ENCODE data around the gene MAP2K3. TPM values are rescaled to one million over a fixed set of nuclear protein-coding genes. Genes with fewer than 3 reads are reported as not detected.

MAP2K3 gene
- polyA plus RNA-seq, 3 donors: 107 to 166 (median 164) TPM

- H3K9me3 ChIP-seq (replicated peaks in 1 of 2; ENCODE audit: control insufficient read depth in 1 of 2, insufficient read depth in 1 of 2, low read length in 2 of 2): no peaks in the 10 kb centered on the region
- WGBS (ENCODE audit: insufficient coverage): 100% methylated on average over 2 of the region's 7 CpGs
- no peaks in the 10 kb centered on the region for H3K36me3 ChIP-seq (replicated peaks in 1 of 2; ENCODE audit: control insufficient read depth in 1 of 2, insufficient read depth in 2 of 2, low read length in 2 of 2)
- H3K27me3 ChIP-seq (ENCODE audit: control insufficient read depth in 2 of 2, insufficient read depth in 2 of 2, low read length in 2 of 2): no peaks in the 10 kb centered on the region
- no peaks in the 10 kb centered on the region for H3K79me2 ChIP-seq (ENCODE audit: insufficient read depth, low read length)
- H3K4me2 ChIP-seq (replicated peaks; ENCODE audit: extremely low read depth, low read length, poor library complexity, severe bottlenecking): no peak overlapping the region
- H3K4me1 ChIP-seq (ENCODE audit: control insufficient read depth in 1 of 2, insufficient read depth in 2 of 2, low read length in 2 of 2): no peaks in the 10 kb centered on the region
- H2AFZ ChIP-seq (ENCODE audit: insufficient read depth, low read depth, low read length, poor library complexity, severe bottlenecking): no peak overlapping the region
- peaks cover 2% of the 10 kb centered on the region for H3K4me1 Mint-ChIP-seq
- H3K27ac Mint-ChIP-seq: no peak overlapping the region
- no peaks in the 10 kb centered on the region for H3K36me3 Mint-ChIP-seq
- H3K27ac ChIP-seq (ENCODE audit: low read depth in 1 of 2, low read length in 2 of 2): no peak overlapping the region
- intact Hi-C loops (cut with micrococcal nuclease): no loop called here
- H4K20me1 ChIP-seq (ENCODE audit: insufficient read depth, low read length): no peaks in the 10 kb centered on the region
- H3K4me3 ChIP-seq (replicated peaks in 1 of 3; ENCODE audit: low read depth in 2 of 3, low read length in 3 of 3): no peak overlapping the region
- H3K4me3 Mint-ChIP-seq: no peak overlapping the region
- H3K9ac ChIP-seq (ENCODE audit: insufficient read depth, low read length, poor library complexity, severe bottlenecking): no peak overlapping the region
- no peak for TF ChIP-seq CTCF (IDR thresholded peaks at IDR 0.05)
- no peaks in the 10 kb centered on the region for H3K9me3 Mint-ChIP-seq
- DNase-seq: no peak
- peaks cover 3 to 15% (median 4%) of the 10 kb centered on the region in 3 donors for H3K27me3 Mint-ChIP-seq (ENCODE audit: low read depth in 3 of 3)
Observed at GRCh38 chr17:21268596-21269188, 15.8 kb upstream of the MAP2K3 start.

DNA sequence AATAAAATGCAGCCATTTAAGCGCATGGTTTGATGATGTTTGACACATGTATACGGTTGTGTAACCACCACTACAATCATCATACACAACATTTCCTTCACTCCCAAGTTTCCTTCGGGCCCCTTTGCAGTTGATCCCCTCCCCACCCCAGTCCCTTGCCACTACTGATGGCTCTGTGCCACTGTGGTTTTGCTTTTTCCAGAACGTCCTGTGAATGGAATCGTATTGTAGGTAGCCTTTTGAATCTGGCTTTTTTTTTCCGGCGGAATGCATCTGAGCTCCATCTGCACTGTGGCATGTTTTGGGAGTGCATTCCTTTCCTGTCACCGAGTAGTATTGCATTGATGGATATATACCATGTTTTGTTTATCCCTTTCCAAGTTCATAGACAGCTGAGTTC lies 15.1 kb upstream of the MAP2K3 start:
- H2AFZ ChIP-seq (ENCODE audit: insufficient read depth, low read depth, low read length, poor library complexity, severe bottlenecking): no peak overlapping the region
- Mint-ChIP-seq H3K27ac (no peak overlapping the region), H3K36me3 (no peaks in the 10 kb centered on the region), H3K4me3 (no peak overlapping the region), H3K4me1 (peaks cover 2% of the 10 kb centered on the region), H3K27me3 (ENCODE audit: low read depth in 3 of 3) (peaks cover 3 to 17% (median 4%) of the 10 kb centered on the region in 3 donors), H3K9me3 (no peaks in the 10 kb centered on the region)
- no peaks in the 10 kb centered on the region for H4K20me1 ChIP-seq (ENCODE audit: insufficient read depth, low read length)
- 61% methylated on average over 3 of the region's 8 CpGs for WGBS (ENCODE audit: insufficient coverage)
- no peaks in the 10 kb centered on the region for H3K4me1 ChIP-seq (ENCODE audit: control insufficient read depth in 1 of 2, insufficient read depth in 2 of 2, low read length in 2 of 2)
- no peaks in the 10 kb centered on the region for H3K9me3 ChIP-seq (replicated peaks in 1 of 2; ENCODE audit: control insufficient read depth in 1 of 2, insufficient read depth in 1 of 2, low read length in 2 of 2)
- no peak overlapping the region for H3K4me2 ChIP-seq (replicated peaks; ENCODE audit: extremely low read depth, low read length, poor library complexity, severe bottlenecking)
- intact Hi-C loops (cut with micrococcal nuclease): no loop called here
- DNase-seq: no peak
- no peaks in the 10 kb centered on the region for H3K79me2 ChIP-seq (ENCODE audit: insufficient read depth, low read length)
- H3K9ac ChIP-seq (ENCODE audit: insufficient read depth, low read length, poor library complexity, severe bottlenecking): no peak overlapping the region
- H3K4me3 ChIP-seq (replicated peaks in 1 of 3; ENCODE audit: low read depth in 2 of 3, low read length in 3 of 3): no peak overlapping the region
- no peak for TF ChIP-seq CTCF (IDR thresholded peaks at IDR 0.05)
- H3K27ac ChIP-seq (ENCODE audit: low read depth in 1 of 2, low read length in 2 of 2): no peak overlapping the region
- H3K36me3 ChIP-seq (replicated peaks in 1 of 2; ENCODE audit: control insufficient read depth in 1 of 2, insufficient read depth in 2 of 2, low read length in 2 of 2): no peaks in the 10 kb centered on the region
- no peaks in the 10 kb centered on the region for H3K27me3 ChIP-seq (ENCODE audit: control insufficient read depth in 2 of 2, insufficient read depth in 2 of 2, low read length in 2 of 2)
